Endothelial cell (in vitro differentiated cells): ENCODE data around the gene C4orf54. TPM values are rescaled to one million over a fixed set of nuclear protein-coding genes. Genes with fewer than 3 reads are reported as not detected.

ENCODE experiments used
- DNase-seq: peaks from one replicate; pipeline ENCODE4 v3.0.0; 2021; ENCODE audit warnings: low spot score
- H3K27ac Mint-ChIP-seq: one replicate; pipeline ENCODE4 v1.8.0; 2021; ENCODE audit warnings: mixed read lengths, inconsistent platforms; ENCODE audit not compliant: unreplicated experiment
- H3K27me3 Mint-ChIP-seq: one replicate; pipeline ENCODE4 v1.8.0; 2021; ENCODE audit warnings: mild to moderate bottlenecking, moderate library complexity, mixed read lengths, inconsistent platforms; ENCODE audit not compliant: unreplicated experiment
- H3K36me3 Mint-ChIP-seq: one replicate; pipeline ENCODE4 v1.8.0; 2021; ENCODE audit warnings: mild to moderate bottlenecking, low read depth, mixed read lengths, inconsistent platforms; ENCODE audit not compliant: unreplicated experiment
- H3K4me1 Mint-ChIP-seq: one replicate; pipeline ENCODE4 v1.8.0; 2021; ENCODE audit warnings: mild to moderate bottlenecking, mixed read lengths, inconsistent platforms; ENCODE audit not compliant: unreplicated experiment
- H3K4me3 Mint-ChIP-seq: one replicate; pipeline ENCODE4 v1.8.0; 2021; ENCODE audit warnings: mild to moderate bottlenecking, mixed read lengths, inconsistent platforms; ENCODE audit not compliant: unreplicated experiment
- H3K9me3 Mint-ChIP-seq: one replicate; pipeline ENCODE4 v1.8.0; 2021; ENCODE audit warnings: mixed read lengths, inconsistent platforms; ENCODE audit not compliant: unreplicated experiment
- total RNA-seq: library from RNA; stranded (reverse); fragmentation: NEBNext Ultra II Directional; extraction: Animal tissue kit (Norgen Biotek cat#: 25700); gene quantifications from one replicate; pipeline ENCODE4 v1.2.1, GENCODE V29; 2021; ENCODE audit not compliant: unreplicated experiment
- TF ChIP-seq, protein P1 (sequence below): fragments of 200-600 bp; sonication (generic); IDR thresholded peaks from one replicate; pipeline ENCODE4 v1.5.0; 2021; ENCODE audit warnings: antibody characterized with exemption; ENCODE audit not compliant: unreplicated experiment

C4orf54 gene
- total RNA-seq, 1 donor from 2014 or later, result not detected

DNA sequence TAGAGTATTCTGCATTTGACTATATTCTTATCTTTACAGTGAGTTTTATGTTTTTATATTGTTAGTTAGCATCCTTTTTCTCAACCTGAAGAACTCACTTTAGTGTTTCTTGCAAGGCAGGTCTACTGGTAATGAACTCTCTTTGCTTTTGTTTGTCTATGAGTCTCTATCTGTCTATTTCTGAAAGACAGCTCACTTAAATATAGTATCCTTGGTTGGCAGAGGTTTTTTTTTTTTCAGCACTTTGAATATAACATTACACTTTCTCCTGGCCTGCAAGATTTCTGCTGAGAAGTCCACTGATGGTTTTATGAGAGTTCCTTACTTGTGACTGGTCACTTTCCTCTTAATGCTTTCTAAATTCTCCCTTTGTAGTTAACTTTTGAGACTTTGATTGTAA, 32.8 kb upstream of the C4orf54 start:
- Mint-ChIP-seq H3K4me3 (no peak overlapping the region), H3K4me1 (no peaks in the 10 kb centered on the region), H3K27me3 (no peaks in the 10 kb centered on the region), H3K36me3 (no peaks in the 10 kb centered on the region), H3K27ac (no peak overlapping the region), H3K9me3 (no peaks in the 10 kb centered on the region)
- TF ChIP-seq, protein P1, sequence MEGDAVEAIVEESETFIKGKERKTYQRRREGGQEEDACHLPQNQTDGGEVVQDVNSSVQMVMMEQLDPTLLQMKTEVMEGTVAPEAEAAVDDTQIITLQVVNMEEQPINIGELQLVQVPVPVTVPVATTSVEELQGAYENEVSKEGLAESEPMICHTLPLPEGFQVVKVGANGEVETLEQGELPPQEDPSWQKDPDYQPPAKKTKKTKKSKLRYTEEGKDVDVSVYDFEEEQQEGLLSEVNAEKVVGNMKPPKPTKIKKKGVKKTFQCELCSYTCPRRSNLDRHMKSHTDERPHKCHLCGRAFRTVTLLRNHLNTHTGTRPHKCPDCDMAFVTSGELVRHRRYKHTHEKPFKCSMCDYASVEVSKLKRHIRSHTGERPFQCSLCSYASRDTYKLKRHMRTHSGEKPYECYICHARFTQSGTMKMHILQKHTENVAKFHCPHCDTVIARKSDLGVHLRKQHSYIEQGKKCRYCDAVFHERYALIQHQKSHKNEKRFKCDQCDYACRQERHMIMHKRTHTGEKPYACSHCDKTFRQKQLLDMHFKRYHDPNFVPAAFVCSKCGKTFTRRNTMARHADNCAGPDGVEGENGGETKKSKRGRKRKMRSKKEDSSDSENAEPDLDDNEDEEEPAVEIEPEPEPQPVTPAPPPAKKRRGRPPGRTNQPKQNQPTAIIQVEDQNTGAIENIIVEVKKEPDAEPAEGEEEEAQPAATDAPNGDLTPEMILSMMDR, result no peak
- no peak for DNase-seq

GRCh38 chr4:99687120-99687519, 29.5 kb upstream of the C4orf54 start:
- Mint-ChIP-seq H3K4me3 (no peak overlapping the region), H3K36me3 (no peaks in the 10 kb centered on the region), H3K27ac (no peak overlapping the region), H3K4me1 (no peaks in the 10 kb centered on the region), H3K27me3 (no peaks in the 10 kb centered on the region), H3K9me3 (no peaks in the 10 kb centered on the region)
- TF ChIP-seq, protein P1, result no peak
- DNase-seq, result no peak

- TF ChIP-seq, protein P1, result no peak
- H3K9me3 Mint-ChIP-seq, result no peaks in the 10 kb centered on the region
- no peaks in the 10 kb centered on the region for H3K4me1 Mint-ChIP-seq
- H3K27me3 Mint-ChIP-seq, result no peaks in the 10 kb centered on the region
- no peak overlapping the region for H3K4me3 Mint-ChIP-seq
- no peaks in the 10 kb centered on the region for H3K36me3 Mint-ChIP-seq
- H3K27ac Mint-ChIP-seq, result no peak overlapping the region
- no peak for DNase-seq
These were observed 27.6 kb upstream of the C4orf54 start for GRCh38 chr4:99685234-99685633.

DNA sequence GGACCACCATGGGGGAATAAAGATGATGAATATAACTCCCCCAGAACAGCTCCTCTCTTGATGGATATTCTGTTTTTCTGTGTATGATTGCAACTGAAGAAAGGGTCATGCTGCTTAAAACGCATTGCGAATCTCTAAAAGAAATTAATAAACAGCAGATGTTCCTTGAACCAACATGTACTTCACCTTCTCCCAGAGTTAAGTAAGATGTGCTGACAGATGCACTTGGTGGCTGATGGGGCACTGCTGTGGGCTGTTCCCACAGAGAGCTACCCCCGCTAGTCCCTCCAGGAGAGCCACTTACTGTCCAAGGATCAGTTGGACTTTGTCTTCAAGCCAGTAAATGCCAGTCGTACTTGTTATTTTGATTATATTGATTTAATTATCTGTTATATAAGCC, 26.3 kb upstream of the C4orf54 start:
- Mint-ChIP-seq H3K4me1 (no peaks in the 10 kb centered on the region), H3K27me3 (no peaks in the 10 kb centered on the region), H3K9me3 (no peaks in the 10 kb centered on the region), H3K27ac (no peak overlapping the region), H3K36me3 (no peaks in the 10 kb centered on the region), H3K4me3 (no peak overlapping the region)
- TF ChIP-seq, protein P1, result no peak
- no peak for DNase-seq

DNA sequence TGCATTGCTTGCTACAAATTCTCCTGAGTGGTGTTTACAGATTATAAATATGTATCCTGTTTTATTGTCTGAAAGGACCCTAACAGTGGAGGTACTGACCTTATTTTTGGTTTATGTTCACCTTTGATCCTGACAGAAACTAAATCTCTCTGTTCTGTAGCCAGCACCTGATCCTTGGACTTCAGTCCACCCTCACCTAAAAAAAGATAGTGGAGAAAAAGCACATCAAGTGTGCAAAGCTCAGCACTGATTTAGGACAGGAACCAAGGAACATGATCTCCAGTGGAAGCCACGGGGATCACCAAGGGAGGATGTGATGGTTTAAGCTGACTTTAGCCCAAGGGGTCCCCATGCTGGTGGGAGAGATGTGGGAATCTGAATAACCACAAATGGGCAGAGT, 22.3 kb upstream of the C4orf54 start:
- Mint-ChIP-seq H3K36me3 (no peaks in the 10 kb centered on the region), H3K4me3 (no peak overlapping the region), H3K4me1 (no peaks in the 10 kb centered on the region), H3K27me3 (no peaks in the 10 kb centered on the region), H3K27ac (no peak overlapping the region), H3K9me3 (no peaks in the 10 kb centered on the region)
- TF ChIP-seq, protein P1, result no peak
- no peak for DNase-seq
